ENCODE data around the gene TRMU. TPM values are rescaled to one million over a fixed set of nuclear protein-coding genes. Genes with fewer than 3 reads are reported as not detected.
A peak's percentile ranks its signal among the peaks of the same experiment; 100 is the strongest.

The TRMU gene
- total RNA-seq, 6 experiments from 2014 or later = 17.2 to 24.2 (median 19.9) TPM

- intact Hi-C loops (cut with DNase I) = no loop called here
- 80% methylated on average over 1 of the region's 15 CpGs for WGBS (ENCODE audit: insufficient coverage, low coverage, low lambda C conversion rate, missing lambda C conversion rate)
- ATAC-seq = no peak
- Histone ChIP-seq H3K27ac (peak overlapping the region; percentile 70 to 83 (median 75)), H3K27me3 (no peaks in the 10 kb centered on the region), H3K4me1 (peaks cover 0 to 19% (median 6%) of the 10 kb centered on the region in 4 donors), H3K9me3 (no peaks in the 10 kb centered on the region), H3K4me3 (no peak overlapping the region), H3K36me3 (peaks cover 0 to 3% (median 0%) of the 10 kb centered on the region in 4 donors)
- peak in 1 of 3 donors; percentile 47 for DNase-seq
- TF ChIP-seq POLR2A (IDR thresholded peaks at IDR 0.05) = no peak
- no peak for TF ChIP-seq CTCF (IDR thresholded peaks at IDR 0.05)
Measured at GRCh38 chr22:46362934-46363515, 27.5 kb downstream of the TRMU start.

- H3K27ac ChIP-seq = no peak overlapping the region
- H3K9me3 ChIP-seq = no peaks in the 10 kb centered on the region
- no peak overlapping the region for H3K4me3 ChIP-seq
- no peak for TF ChIP-seq POLR2A (IDR thresholded peaks at IDR 0.05)
- TF ChIP-seq CTCF (IDR thresholded peaks at IDR 0.05) = no peak
- peaks cover 0 to 3% (median 0%) of the 10 kb centered on the region in 4 donors for H3K36me3 ChIP-seq
- intact Hi-C loops (cut with DNase I) = no loop called here
- peaks cover 0 to 21% (median 8%) of the 10 kb centered on the region in 4 donors for H3K4me1 ChIP-seq
- no peaks in the 10 kb centered on the region for H3K27me3 ChIP-seq
- WGBS (ENCODE audit: insufficient coverage, low coverage, low lambda C conversion rate, missing lambda C conversion rate) = 90% methylated on average over 2 of the region's 35 CpGs
- ATAC-seq = no peak
- peak in 1 of 3 donors; percentile 50 for DNase-seq
Measured at GRCh38 chr22:46363611-46364321, 28.3 kb downstream of the TRMU start.

DNA sequence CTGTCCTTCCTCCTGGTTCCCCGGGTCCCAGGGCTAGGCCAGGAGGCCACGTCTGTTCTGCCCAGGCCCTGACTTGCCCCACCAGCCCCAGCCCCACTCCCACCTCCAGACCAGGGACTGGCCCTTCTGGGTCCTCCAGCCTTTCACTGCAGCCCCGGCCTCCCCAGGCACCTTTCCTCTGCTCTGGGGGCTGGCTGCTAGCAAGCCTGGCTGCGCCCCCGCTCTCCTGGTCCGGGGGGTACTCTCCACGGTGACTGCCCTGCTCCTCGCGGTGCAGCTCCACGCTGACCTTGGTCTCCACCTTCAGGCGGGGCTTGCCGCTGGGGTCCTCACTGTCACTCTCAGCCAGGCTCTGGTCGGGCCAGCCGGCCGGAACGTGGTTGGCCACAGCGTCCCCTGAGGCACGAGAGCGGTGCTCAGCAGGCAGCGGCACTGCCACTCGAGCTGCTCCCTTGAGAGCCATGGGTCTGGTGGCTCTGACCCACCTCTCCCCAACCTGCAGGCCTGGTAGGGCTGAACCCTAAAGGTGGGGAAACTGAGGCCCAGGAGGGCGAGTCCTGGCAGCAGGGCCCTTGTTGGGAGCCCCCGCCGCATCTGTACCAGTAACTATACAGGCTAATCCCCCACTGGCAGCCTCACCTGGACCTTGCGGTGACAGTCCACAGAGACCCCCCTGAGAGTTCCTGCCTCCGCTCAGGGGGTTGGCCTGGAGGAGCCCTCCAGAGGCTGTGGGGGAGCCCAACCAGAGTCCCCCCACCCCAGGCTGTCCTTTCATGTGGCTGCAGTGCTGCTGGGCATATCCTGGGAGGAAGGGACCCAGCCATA, 29.0 kb downstream of the TRMU start:
- H3K4me3 ChIP-seq = no peak overlapping the region
- ATAC-seq (no peak), DNase-seq (peak in 1 of 3 donors; percentile 55)
- peaks cover 0 to 3% (median 0%) of the 10 kb centered on the region in 4 donors for H3K36me3 ChIP-seq
- 92% methylated on average over 7 of the region's 26 CpGs for WGBS (ENCODE audit: insufficient coverage, low coverage, low lambda C conversion rate, missing lambda C conversion rate)
- no peak overlapping the region for H3K27ac ChIP-seq
- H3K4me1 ChIP-seq = peaks cover 0 to 29% (median 12%) of the 10 kb centered on the region in 4 donors
- H3K9me3 ChIP-seq = no peaks in the 10 kb centered on the region
- TF ChIP-seq CTCF (IDR thresholded peaks at IDR 0.05) = no peak
- intact Hi-C loops (cut with DNase I) = no loop called here
- H3K27me3 ChIP-seq = no peaks in the 10 kb centered on the region

GRCh38 chr22:46365166-46365624, 29.7 kb downstream of the TRMU start:
- Histone ChIP-seq H3K36me3 (peaks cover 0 to 3% (median 0%) of the 10 kb centered on the region in 4 donors), H3K9me3 (no peaks in the 10 kb centered on the region), H3K27me3 (no peaks in the 10 kb centered on the region), H3K27ac (no peak overlapping the region), H3K4me3 (no peak overlapping the region), H3K4me1 (peaks cover 0 to 35% (median 14%) of the 10 kb centered on the region in 4 donors)
- DNase-seq (peak in 1 of 3 donors; percentile 39), ATAC-seq (no peak)
- TF ChIP-seq POLR2A (IDR thresholded peaks at IDR 0.05) (no peak), CTCF (IDR thresholded peaks at IDR 0.05) (no peak)
- intact Hi-C loops (cut with DNase I) = no loop called here
- WGBS (ENCODE audit: insufficient coverage, low coverage, low lambda C conversion rate, missing lambda C conversion rate) = 92% methylated on average over 14 of the region's 22 CpGs
